HCT116 (cell line): ENCODE results near the gene OGDHL. TPM values are rescaled to one million over a fixed set of nuclear protein-coding genes. Genes with fewer than 3 reads are reported as not detected.

Experiments
- ATAC-seq: fragments of 200-7000 bp; cut with Tn5 transposase; 2 replicates; pipeline ENCODE4 v1.9.1; 2020; ENCODE audit warnings: mild to moderate bottlenecking, moderate library complexity
- BruUV-seq: library from RNA; stranded (reverse); fragments of 400-500 nt; replicated peaks from 2 replicates; lab custom pipeline; 2021; lab: Mats Ljungman, UMichigan
- CTCF ChIA-PET: fragments of 300-600 bp; sonication (Branson Sonifier 250); formaldehyde crosslinking; loops from one replicate; lab custom pipeline; 2021; ENCODE audit warnings: antibody characterized with exemption; lab: Charles Lee
- POLR2A ChIA-PET: fragments of 300-600, 350-600 bp; sonication (Branson Sonifier 250); formaldehyde crosslinking; loops from one replicate; lab custom pipeline; 2021; ENCODE audit warnings: antibody characterized with exemption; lab: Charles Lee
- RAD21 ChIA-PET, 2 experiments: fragments of 300-600 bp; sonication (Branson Sonifier 250); formaldehyde crosslinking; loops; one replicate each; lab custom pipeline; 2023; ENCODE audit warnings: low total read pairs in 2 of 2; ENCODE audit not compliant: uncharacterized antibody in 2 of 2, unreplicated experiment in 2 of 2, low non-redundant PET in 1 of 2; lab: Charles Lee
- DNase-seq: peaks from one replicate; pipeline ENCODE4 v3.0.0-alpha.2; 2010; ENCODE audit warnings: low read depth, low spot score
- H2AFZ ChIP-seq: fragments of 200-600 bp; shearing (Covaris generic), sonication (generic); 2 replicates; pipeline ENCODE4 v1.6.1; 2017; ENCODE audit warnings: low read depth, mixed run types, mixed read lengths, antibody characterized with exemption, low read length; ENCODE audit not compliant: poor library complexity, severe bottlenecking
- H3K27ac ChIP-seq: 2 replicates; pipeline ENCODE4 v1.5.1; 2012; ENCODE audit warnings: low read depth, low read length
- H3K27me3 ChIP-seq: fragments of 200-600 bp; sonication (generic); 2 replicates; pipeline ENCODE4 v1.6.1; 2016; ENCODE audit warnings: mixed run types, low read length, mixed read lengths; ENCODE audit not compliant: insufficient read depth
- H3K36me3 ChIP-seq, 2 experiments: fragments of 200-500 bp in 1 of 2; fragments of 200-600 bp in 1 of 2; sonication (Bioruptor generic) in 1 of 2; sonication (generic) in 1 of 2; 2 replicates each; pipeline versions ENCODE4 v1.5.1 to v1.6.1; 2014 to 2016; ENCODE audit warnings: low read length in 2 of 2, inconsistent platforms in 1 of 2, mixed read lengths in 1 of 2, mixed run types in 1 of 2; ENCODE audit not compliant: insufficient read depth in 2 of 2, control insufficient read depth in 1 of 2
- H3K4me1 ChIP-seq, 2 experiments: fragments of 200-600 bp in 1 of 2; sonication (generic) in 1 of 2; 2 replicates each; pipeline versions ENCODE4 v1.5.1 to v1.6.1; 2012 to 2017; ENCODE audit warnings: low read length in 2 of 2, inconsistent platforms in 1 of 2, mild to moderate bottlenecking in 1 of 2, mixed read lengths in 1 of 2, mixed run types in 1 of 2, moderate library complexity in 1 of 2; ENCODE audit not compliant: insufficient read depth in 2 of 2, control insufficient read depth in 1 of 2
- H3K4me2 ChIP-seq: fragments of 200-600 bp; sonication (generic); 2 replicates; pipeline ENCODE4 v1.6.1; 2017; ENCODE audit warnings: mixed run types, low read length, mixed read lengths
- H3K4me3 ChIP-seq, 2 experiments: fragments of 200-600 bp in 1 of 2; sonication (generic) in 1 of 2; replicated peaks in 1 of 2; 2 replicates each; pipeline ENCODE4 v1.5.1; 2011 to 2016; ENCODE audit warnings: low read length in 2 of 2, control low read depth in 1 of 2, low read depth in 1 of 2, mild to moderate bottlenecking in 1 of 2, mixed read lengths in 1 of 2, mixed run types in 1 of 2
- H3K79me2 ChIP-seq: fragments of 200-600 bp; sonication (generic); 2 replicates; pipeline ENCODE4 v1.6.1; 2017; ENCODE audit warnings: mild to moderate bottlenecking, mixed run types, low read length, moderate library complexity, mixed read lengths; ENCODE audit not compliant: insufficient read depth
- H3K9ac ChIP-seq: fragments of 200-600 bp; sonication (generic); 2 replicates; pipeline ENCODE4 v1.6.1; 2016; ENCODE audit warnings: low read length, mixed read lengths
- H3K9me2 ChIP-seq: fragments of 200-600 bp; sonication (generic), shearing (Covaris generic); 2 replicates; pipeline ENCODE4 v1.6.1; 2017; ENCODE audit warnings: mixed run types, mild to moderate bottlenecking, moderate library complexity; ENCODE audit not compliant: insufficient read depth
- H3K9me3 ChIP-seq, 2 experiments: fragments of 200-500 bp in 1 of 2; fragments of 200-600 bp in 1 of 2; sonication (Bioruptor generic) in 1 of 2; sonication (generic) in 1 of 2; 2 replicates each; pipeline ENCODE4 v1.6.1; 2014 to 2017; ENCODE audit warnings: low read length in 2 of 2, mixed read lengths in 2 of 2, inconsistent platforms in 1 of 2, low read depth in 1 of 2, mild to moderate bottlenecking in 1 of 2, mixed run types in 1 of 2, moderate library complexity in 1 of 2; ENCODE audit not compliant: control insufficient read depth in 1 of 2, insufficient read depth in 1 of 2
- H4K20me1 ChIP-seq: fragments of 200-600 bp; sonication (generic), shearing (Covaris generic); 2 replicates; pipeline ENCODE4 v1.6.1; 2017; ENCODE audit warnings: mixed run types, mild to moderate bottlenecking, moderate library complexity; ENCODE audit not compliant: insufficient read depth
- EGR1 ChIP-seq: IDR thresholded peaks from 2 replicates; pipeline ENCODE4 v1.6.1; 2012; ENCODE audit warnings: low read depth
- ELF1 ChIP-seq: IDR thresholded peaks from 2 replicates; pipeline ENCODE4 v1.6.1; 2012; ENCODE audit warnings: low read depth, borderline replicate concordance
- RAD21 ChIP-seq: IDR thresholded peaks from 2 replicates; pipeline ENCODE4 v1.6.1; 2012; ENCODE audit warnings: low read depth, mild to moderate bottlenecking
- SRF ChIP-seq: IDR thresholded peaks from 2 replicates; pipeline ENCODE4 v1.6.1; 2012; ENCODE audit warnings: low read depth
- YY1 ChIP-seq: IDR thresholded peaks from 2 replicates; pipeline ENCODE4 v1.6.1; 2011; ENCODE audit warnings: low read length, low read depth, moderate library complexity, mild to moderate bottlenecking; ENCODE audit not compliant: insufficient replicate concordance; ENCODE audit errors: extremely low read depth
- intact Hi-C: fragments of 100-400 bp; cut with micrococcal nuclease; formaldehyde crosslinking; loops from 2 replicates; pipeline ENCODE4 v1.10.0; 2022
- total RNA-seq: library from RNA; stranded (reverse); gene quantifications from one replicate; pipeline ENCODE4 v1.2.1, GENCODE V29; 2021; ENCODE audit not compliant: unreplicated experiment

The OGDHL gene
- total RNA-seq, 1 experiment from 2014 or later = 16.3 TPM

- DNase-seq (no peak), ATAC-seq (no peak)
- no peak overlapping the region for H2AFZ ChIP-seq
- TF ChIP-seq SRF (no peak), RAD21 (no peak), EGR1 (no peak), YY1 (no peak)
- POLR2A ChIA-PET = no interaction called here
- CTCF ChIA-PET = no interaction called here
- H3K4me1 ChIP-seq = no peaks in the 10 kb centered on the region
- H3K9me2 ChIP-seq = no peaks in the 10 kb centered on the region
- no peaks in the 10 kb centered on the region for H3K9me3 ChIP-seq
- H3K4me2 ChIP-seq = no peak overlapping the region
- RAD21 ChIA-PET = no interaction called here
- H3K4me3 ChIP-seq = no peak overlapping the region
- peaks cover 0 to 6% of the 10 kb centered on the region in 2 experiments; a peak in 2 of 4 replicates for H3K36me3 ChIP-seq
- H4K20me1 ChIP-seq = no peaks in the 10 kb centered on the region
- H3K9ac ChIP-seq = no peak overlapping the region
- intact Hi-C loops = no loop called here
- no peaks in the 10 kb centered on the region for H3K27me3 ChIP-seq
- H3K79me2 ChIP-seq = no peaks in the 10 kb centered on the region
- no peak overlapping the region for H3K27ac ChIP-seq
- no TSS peak for BruUV-seq
Measured at GRCh38 chr10:49750546-49750945, 11.6 kb downstream of the OGDHL start.

GRCh38 chr10:49749556-49750491, 12.3 kb downstream of the OGDHL start:
- no peaks in the 10 kb centered on the region for H3K9me2 ChIP-seq
- POLR2A ChIA-PET = no interaction called here
- no TSS peak for BruUV-seq

More at GRCh38 chr10:49749556-49750491, 12.3 kb downstream of the OGDHL start:
- Histone ChIP-seq H3K9ac (no peak overlapping the region), H3K9me3 (no peaks in the 10 kb centered on the region), H3K27ac (no peak overlapping the region), H3K4me3 (no peak overlapping the region), H2AFZ (no peak overlapping the region), H3K4me2 (no peak overlapping the region), H3K27me3 (no peaks in the 10 kb centered on the region), H4K20me1 (no peaks in the 10 kb centered on the region), H3K4me1 (no peaks in the 10 kb centered on the region), H3K36me3 (peaks cover 0 to 8% of the 10 kb centered on the region in 2 experiments; a peak in 2 of 4 replicates), H3K79me2 (no peaks in the 10 kb centered on the region)
- CTCF ChIA-PET = no interaction called here
- RAD21 ChIA-PET = no interaction called here
- intact Hi-C loops = no loop called here
- no peak for TF ChIP-seq ELF1
- ATAC-seq (no peak), DNase-seq (no peak)
